HEK293T (cell line): ENCODE data around the gene HK1.
"Not testable (repeated sequence)": the region's sequence is repeated elsewhere in the genome, so short reads cannot be mapped to it uniquely, and the experiment has no call there.

Experiments
- CTCF ChIA-PET: fragments of 350-600 bp; formaldehyde crosslinking; extraction: SDS; loops from one replicate; lab custom pipeline; 2021; ENCODE audit warnings: antibody characterized with exemption, inconsistent platforms; lab: Yijun Ruan, JAX
- POLR2A ChIA-PET: fragments of 350-600 bp; formaldehyde crosslinking; extraction: SDS; loops from one replicate; lab custom pipeline; 2020; ENCODE audit warnings: antibody characterized with exemption, inconsistent platforms; lab: Yijun Ruan, JAX
- DNase-seq: peaks from one replicate; pipeline ENCODE4 v3.0.0; 2012; ENCODE audit warnings: mixed read lengths; ENCODE audit errors: extremely low spot score
- ARNT ChIP-seq: fragments of 450-650 bp; IDR thresholded peaks from 2 replicates; pipeline ENCODE4 v1.6.1; 2017; ENCODE audit warnings: mild to moderate bottlenecking
- BHLHE40 ChIP-seq: fragments of 450-650 bp; IDR thresholded peaks from 2 replicates; pipeline ENCODE4 v1.6.1; 2016; ENCODE audit warnings: mild to moderate bottlenecking, moderate library complexity, borderline replicate concordance
- CTBP1 ChIP-seq: fragments of 450-650 bp; IDR thresholded peaks from 2 replicates; pipeline ENCODE4 v1.6.1; 2016; ENCODE audit warnings: borderline replicate concordance
- ELF4 ChIP-seq: fragments of 450-650 bp; IDR thresholded peaks from 2 replicates; pipeline ENCODE4 v1.6.1; 2017; ENCODE audit warnings: antibody characterized with exemption
- FOXA1 ChIP-seq: fragments of 450-650 bp; IDR thresholded peaks from 2 replicates; pipeline ENCODE4 v1.6.1; 2016; ENCODE audit warnings: mild to moderate bottlenecking
- FOXK2 ChIP-seq: fragments of 450-650 bp; IDR thresholded peaks from 2 replicates; pipeline ENCODE4 v1.6.1; 2016; ENCODE audit warnings: mild to moderate bottlenecking
- FOXM1 ChIP-seq: fragments of 450-650 bp; IDR thresholded peaks from 2 replicates; pipeline ENCODE4 v1.6.1; 2017; ENCODE audit warnings: mild to moderate bottlenecking, borderline replicate concordance
- HDGF ChIP-seq: fragments of 450-650 bp; IDR thresholded peaks from 2 replicates; pipeline ENCODE4 v1.6.1; 2017; ENCODE audit warnings: antibody characterized with exemption, borderline replicate concordance
- L3MBTL2 ChIP-seq: fragments of 450-650 bp; conservative IDR thresholded peaks from 2 replicates; pipeline ENCODE4 v1.6.1; 2016; ENCODE audit warnings: mild to moderate bottlenecking
- LEF1 ChIP-seq: fragments of 450-650 bp; IDR thresholded peaks from 2 replicates; pipeline ENCODE4 v1.6.1; 2017; ENCODE audit warnings: mild to moderate bottlenecking, borderline replicate concordance
- NFRKB ChIP-seq: fragments of 450-650 bp; IDR thresholded peaks from 2 replicates; pipeline ENCODE4 v1.6.1; 2016; ENCODE audit warnings: mild to moderate bottlenecking, moderate library complexity
- PKNOX1 ChIP-seq: fragments of 450-650 bp; IDR thresholded peaks from 2 replicates; pipeline ENCODE4 v1.6.1; 2016
- SP1 ChIP-seq: fragments of 450-650 bp; IDR thresholded peaks from 2 replicates; pipeline ENCODE4 v1.6.1; 2017
- SUZ12 ChIP-seq: fragments of 450-650 bp; IDR thresholded peaks from 2 replicates; pipeline ENCODE4 v1.6.1; 2016; ENCODE audit warnings: mild to moderate bottlenecking
- TARDBP ChIP-seq: fragments of 450-650 bp; IDR thresholded peaks from 2 replicates; pipeline ENCODE4 v1.6.1; 2016
- ZNF384 ChIP-seq: fragments of 450-650 bp; IDR thresholded peaks from 2 replicates; pipeline ENCODE4 v1.6.1; 2016

HK1 gene

GRCh38 chr10:69333205-69333604 lies 54.9 kb downstream of the HK1 start:
- POLR2A ChIA-PET, result interaction anchor here (2.4 kb wide), 1 partner anchor 14 kb away, joined by 7 read pairs; no protein-coding TSS in a partner anchor
- DNase-seq, result no peak
- no peak for TF ChIP-seq FOXA1
- CTCF ChIA-PET, result interaction anchor here (0.6 to 1.0 kb wide), 2 partner anchors 17 to 865 kb away, joined by 3 to 7 read pairs; no protein-coding TSS in a partner anchor

GRCh38 chr10:69333865-69334301 lies 55.6 kb downstream of the HK1 start:
- CTCF ChIA-PET, result interaction anchor here (0.6 to 1.0 kb wide), 2 partner anchors 16 to 865 kb away, joined by 3 to 7 read pairs; no protein-coding TSS in a partner anchor
- not testable (repeated sequence) for DNase-seq

DNA sequence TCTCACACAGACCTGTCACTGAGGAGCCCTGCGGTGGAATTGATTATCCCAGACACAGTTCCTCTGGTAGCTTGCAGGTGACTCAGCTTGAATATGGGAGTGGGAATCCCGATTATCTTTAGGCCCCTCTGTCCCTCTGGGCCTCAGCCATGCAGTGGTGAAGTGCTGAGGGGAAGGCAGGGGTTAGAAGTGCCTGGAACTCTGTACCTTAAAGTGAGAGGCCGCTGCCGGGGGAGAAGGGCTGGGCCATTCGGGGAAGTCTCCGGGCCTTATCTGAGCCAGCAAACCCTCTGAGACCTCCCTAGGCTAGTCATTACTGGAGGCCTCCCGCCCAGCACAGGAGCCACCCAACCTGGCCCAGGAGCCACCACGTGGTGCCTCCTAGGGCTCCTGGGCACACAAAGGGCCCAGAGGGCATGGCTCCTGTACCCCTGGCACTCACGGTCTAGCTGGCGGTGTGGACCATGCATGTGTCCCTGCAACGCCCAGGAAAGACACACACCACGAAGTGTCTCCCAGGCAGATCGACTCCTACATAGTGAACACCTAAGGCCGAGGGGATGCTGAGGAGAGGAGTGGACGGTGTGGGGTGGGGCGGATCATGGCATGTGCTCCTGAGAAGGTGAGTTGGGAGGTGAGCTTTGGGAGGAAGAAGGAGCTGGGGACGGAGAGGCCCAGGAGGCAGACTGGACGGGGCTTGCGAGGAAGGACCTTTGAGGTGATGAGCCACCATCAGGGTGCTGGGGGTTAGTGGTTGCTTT lies 56.2 kb downstream of the HK1 start:
- no peak for DNase-seq
- ChIA-PET CTCF (no interaction called here), POLR2A (interaction anchor here (2.4 kb wide), 1 partner anchor 15 kb away, joined by 7 read pairs; no protein-coding TSS in a partner anchor)
- TF ChIP-seq LEF1 (no peak), L3MBTL2 (no peak), PKNOX1 (no peak), ARNT (no peak), ZNF384 (no peak), FOXK2 (no peak), HDGF (no peak), TARDBP (no peak), CTBP1 (no peak), FOXA1 (no peak), FOXM1 (no peak), NFRKB (no peak), SP1 (no peak), SUZ12 (no peak), ELF4 (no peak), BHLHE40 (no peak)

More at GRCh38 chr10:69333865-69334301, 55.6 kb downstream of the HK1 start:
- POLR2A ChIA-PET, result interaction anchor here (2.4 kb wide), 1 partner anchor 14 kb away, joined by 7 read pairs; no protein-coding TSS in a partner anchor

GRCh38 chr10:69335063-69335587 lies 56.8 kb downstream of the HK1 start:
- TF ChIP-seq ARNT, result no peak
- no peak for TF ChIP-seq ELF4
- no peak for TF ChIP-seq FOXM1
- TF ChIP-seq L3MBTL2, result no peak
- no peak for TF ChIP-seq BHLHE40
- no peak for TF ChIP-seq SUZ12
- TF ChIP-seq LEF1, result no peak
- TF ChIP-seq PKNOX1, result no peak
- TF ChIP-seq CTBP1, result no peak
- CTCF ChIA-PET, result interaction anchor here (0.7 kb wide), 1 partner anchor 58 kb away, joined by 3 read pairs; no protein-coding TSS in a partner anchor
- POLR2A ChIA-PET, result no interaction called here
- DNase-seq, result no peak

GRCh38 chr10:69335613-69336012 lies 57.3 kb downstream of the HK1 start:
- DNase-seq, result no peak
- ChIA-PET CTCF (interaction anchor here (0.7 kb wide), 1 partner anchor 57 kb away, joined by 3 read pairs; no protein-coding TSS in a partner anchor), POLR2A (no interaction called here)
- no peak for TF ChIP-seq FOXA1
- TF ChIP-seq LEF1, result no peak
- TF ChIP-seq SUZ12, result no peak
- no peak for TF ChIP-seq PKNOX1
- TF ChIP-seq ARNT, result no peak
- no peak for TF ChIP-seq L3MBTL2
- TF ChIP-seq CTBP1, result no peak
- no peak for TF ChIP-seq BHLHE40
- TF ChIP-seq FOXM1, result no peak
- no peak for TF ChIP-seq ELF4
- no peak for TF ChIP-seq FOXK2
- TF ChIP-seq ZNF384, result no peak

DNA sequence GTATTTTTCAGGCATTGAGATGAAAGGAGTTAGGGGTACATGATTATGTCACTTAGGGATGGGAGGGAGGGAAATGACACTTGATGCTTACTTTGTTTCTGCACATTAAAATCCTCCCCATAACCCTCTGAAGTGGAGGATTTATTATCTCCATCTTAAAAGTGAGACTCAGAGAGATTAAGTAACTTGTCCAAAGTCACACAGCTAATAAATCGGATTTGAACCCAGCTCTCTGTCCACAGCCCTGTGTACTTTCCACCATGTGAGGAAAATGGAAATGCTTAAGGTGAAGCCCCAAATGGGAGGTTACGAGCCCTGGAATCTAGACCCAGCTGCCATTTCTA lies 58.6 kb downstream of the HK1 start:
- no peak for DNase-seq
- ChIA-PET CTCF (no interaction called here), POLR2A (interaction anchor here (0.8 to 1.5 kb wide), 2 partner anchors 12 to 17 kb away, joined by 3 read pairs; no protein-coding TSS in a partner anchor)
- TF ChIP-seq FOXA1 (no peak), SP1 (no peak), L3MBTL2 (no peak), SUZ12 (no peak), HDGF (no peak), PKNOX1 (no peak), TARDBP (no peak), CTBP1 (no peak), NFRKB (no peak), BHLHE40 (no peak), LEF1 (no peak), ELF4 (no peak), ARNT (no peak), FOXM1 (no peak), ZNF384 (no peak), FOXK2 (no peak)
